Measurements from ENCODE around the gene RNU6-9. TPM values are rescaled to one million over a fixed set of nuclear protein-coding genes. Genes with fewer than 3 reads are reported as not detected.
"Not testable (repeated sequence)": the region's sequence is repeated elsewhere in the genome, so short reads cannot be mapped to it uniquely, and the experiment has no call there.

The RNU6-9 gene
- total and polyA plus RNA-seq, 7 donors, result not detected

DNA sequence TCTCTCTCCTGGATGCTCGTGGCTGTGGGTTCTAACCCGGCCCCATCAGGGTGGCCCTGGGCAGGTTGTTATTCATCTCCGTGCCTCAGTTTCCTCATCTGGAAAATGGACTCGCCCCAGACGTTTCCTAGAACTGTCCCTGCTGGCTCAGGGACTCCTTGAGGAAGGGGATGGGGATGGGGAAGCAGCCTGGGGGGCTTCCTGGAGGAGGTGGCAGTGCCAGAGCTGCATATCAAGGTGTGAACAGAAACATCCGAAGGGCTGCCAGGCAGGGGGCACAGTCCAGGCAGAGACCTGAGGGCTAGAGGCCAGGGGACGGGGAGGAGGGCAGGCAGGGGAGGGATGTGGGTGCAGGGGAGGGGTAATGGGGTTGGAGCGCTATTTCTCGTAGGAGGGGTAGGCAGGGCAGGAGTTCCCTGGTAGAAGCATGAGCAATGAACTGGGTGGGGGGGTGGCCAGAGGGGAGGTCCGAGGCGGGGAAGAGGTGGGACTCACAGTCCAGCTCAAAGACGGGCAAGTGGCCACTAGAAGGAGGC, 44.8 kb upstream of the RNU6-9 start:
- Histone ChIP-seq H3K4me3 (no peak overlapping the region), H3K4me1 (peaks cover 0 to 52% (median 38%) of the 10 kb centered on the region in 4 donors), H3K9me3 (no peaks in the 10 kb centered on the region), H3K27ac (peak overlapping the region; percentile 23 to 54 (median 42)), H3K36me3 (no peaks in the 10 kb centered on the region), H3K27me3 (peaks cover 17 to 73% (median 52%) of the 10 kb centered on the region in 3 donors)
- WGBS, 2 donors, result 28 to 43% methylated on average over 12 of the region's 12 CpGs
- intact Hi-C loops (cut with DNase I), result no loop called here
- DNase-seq, result no peak
- TF ChIP-seq, protein P1, sequence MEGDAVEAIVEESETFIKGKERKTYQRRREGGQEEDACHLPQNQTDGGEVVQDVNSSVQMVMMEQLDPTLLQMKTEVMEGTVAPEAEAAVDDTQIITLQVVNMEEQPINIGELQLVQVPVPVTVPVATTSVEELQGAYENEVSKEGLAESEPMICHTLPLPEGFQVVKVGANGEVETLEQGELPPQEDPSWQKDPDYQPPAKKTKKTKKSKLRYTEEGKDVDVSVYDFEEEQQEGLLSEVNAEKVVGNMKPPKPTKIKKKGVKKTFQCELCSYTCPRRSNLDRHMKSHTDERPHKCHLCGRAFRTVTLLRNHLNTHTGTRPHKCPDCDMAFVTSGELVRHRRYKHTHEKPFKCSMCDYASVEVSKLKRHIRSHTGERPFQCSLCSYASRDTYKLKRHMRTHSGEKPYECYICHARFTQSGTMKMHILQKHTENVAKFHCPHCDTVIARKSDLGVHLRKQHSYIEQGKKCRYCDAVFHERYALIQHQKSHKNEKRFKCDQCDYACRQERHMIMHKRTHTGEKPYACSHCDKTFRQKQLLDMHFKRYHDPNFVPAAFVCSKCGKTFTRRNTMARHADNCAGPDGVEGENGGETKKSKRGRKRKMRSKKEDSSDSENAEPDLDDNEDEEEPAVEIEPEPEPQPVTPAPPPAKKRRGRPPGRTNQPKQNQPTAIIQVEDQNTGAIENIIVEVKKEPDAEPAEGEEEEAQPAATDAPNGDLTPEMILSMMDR (IDR thresholded peaks at IDR 0.05), result no peak
- TF ChIP-seq POLR2A (IDR thresholded peaks at IDR 0.05) (no peak), EP300 (IDR thresholded peaks at IDR 0.05) (no peak), POLR2AphosphoS5 (IDR thresholded peaks at IDR 0.05) (no peak)

DNA sequence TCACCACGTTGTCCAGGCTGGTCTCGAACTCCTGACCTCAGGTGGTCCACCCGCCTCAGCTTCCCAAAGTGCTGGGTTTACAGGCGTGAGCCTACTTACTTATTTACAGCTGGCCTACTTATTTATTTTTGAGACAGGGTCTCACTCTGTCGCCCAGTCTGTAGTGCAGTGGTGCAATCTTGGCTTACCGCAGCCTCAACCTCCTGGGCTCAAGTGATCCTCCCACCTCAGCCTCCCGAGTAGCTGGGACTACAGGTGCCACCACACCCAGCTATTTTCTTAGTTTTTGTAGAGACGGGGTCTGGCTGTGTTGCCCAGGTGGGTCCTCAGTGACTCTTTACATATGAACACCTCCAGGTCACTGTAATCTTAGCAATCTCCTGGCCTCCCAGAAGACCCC, 44.1 kb upstream of the RNU6-9 start:
- DNase-seq; intact Hi-C loops (cut with DNase I); H3K36me3 ChIP-seq; H3K4me3 ChIP-seq; H3K9me3 ChIP-seq: not testable (repeated sequence)
- Histone ChIP-seq H3K4me1 (peaks cover 0 to 45% (median 32%) of the 10 kb centered on the region in 4 donors), H3K27me3 (peaks cover 14 to 71% (median 51%) of the 10 kb centered on the region in 3 donors), H3K27ac (peak overlapping the region in 3 of 4 donors; percentile 23 to 54 (median 24))
- 59 to 81% methylated on average over 8 of the region's 8 CpGs for WGBS, 2 donors

GRCh38 chr19:850221-850978, 42.9 kb upstream of the RNU6-9 start:
- Histone ChIP-seq H3K27ac (peak overlapping the region; percentile 77 to 83 (median 79)), H3K36me3 (no peaks in the 10 kb centered on the region), H3K4me3 (peak overlapping the region in 3 of 4 donors; percentile 3 to 30 (median 16)), H3K27me3 (peaks cover 15 to 69% (median 42%) of the 10 kb centered on the region in 3 donors), H3K4me1 (peaks cover 0 to 45% (median 32%) of the 10 kb centered on the region in 4 donors), H3K9me3 (no peaks in the 10 kb centered on the region)
- WGBS, 2 donors, result 14 to 26% methylated on average over 28 of the region's 28 CpGs
- TF ChIP-seq EP300 (IDR thresholded peaks at IDR 0.05), result peak in 3 of 4 donors; percentile 62 to 80 (median 69)
- peak; percentile 75 to 89 (median 86) for TF ChIP-seq POLR2AphosphoS5 (IDR thresholded peaks at IDR 0.05)
- TF ChIP-seq, protein P1 (IDR thresholded peaks at IDR 0.05), result no peak
- no peak for TF ChIP-seq POLR2A (IDR thresholded peaks at IDR 0.05)
- intact Hi-C loops (cut with DNase I), result loop anchor here (5.0 kb wide), 1 partner anchor 53 kb away; the partner anchor contains the start of gene PTBP1
- DNase-seq, result peak; percentile 98

GRCh38 chr19:850979-851335, 42.3 kb upstream of the RNU6-9 start:
- DNase-seq, result no peak
- WGBS, 2 donors, result 28 to 48% methylated on average over 13 of the region's 13 CpGs
- no peak for TF ChIP-seq POLR2AphosphoS5 (IDR thresholded peaks at IDR 0.05)
- TF ChIP-seq POLR2A (IDR thresholded peaks at IDR 0.05), result no peak
- TF ChIP-seq, protein P1 (IDR thresholded peaks at IDR 0.05), result no peak
- no peak for TF ChIP-seq EP300 (IDR thresholded peaks at IDR 0.05)
- Histone ChIP-seq H3K4me1 (peaks cover 0 to 45% (median 32%) of the 10 kb centered on the region in 4 donors), H3K27ac (peak overlapping the region; percentile 77 to 83 (median 79)), H3K27me3 (peaks cover 15 to 69% (median 36%) of the 10 kb centered on the region in 3 donors), H3K4me3 (peak overlapping the region in 3 of 4 donors; percentile 3 to 30 (median 16)), H3K9me3 (no peaks in the 10 kb centered on the region), H3K36me3 (no peaks in the 10 kb centered on the region)
- intact Hi-C loops (cut with DNase I), result loop anchor here (5.0 kb wide), 1 partner anchor 54 kb away; the partner anchor contains the start of gene PTBP1
